RKO (cell line): ENCODE data around the gene ESYT2.

Experiments used
- DNase-seq: peaks from one replicate; pipeline ENCODE4 v3.0.0-alpha.2; 2016; ENCODE audit warnings: low spot score

ESYT2 gene

GRCh38 chr7:158802535-158803366 is 26.6 kb downstream of the ESYT2 start:
- no peak for DNase-seq

- DNase-seq, result no peak
These were observed 30.6 kb downstream of the ESYT2 start for GRCh38 chr7:158798741-158799140.

- no peak for DNase-seq
These were observed 32.6 kb downstream of the ESYT2 start for GRCh38 chr7:158796667-158797066.

GRCh38 chr7:158795272-158795671 is 34.0 kb downstream of the ESYT2 start:
- DNase-seq, result no peak

GRCh38 chr7:158791107-158791506 is 38.2 kb downstream of the ESYT2 start:
- DNase-seq, result no peak

- DNase-seq, result no peak
These were observed 39.5 kb downstream of the ESYT2 start for GRCh38 chr7:158789842-158790241.

GRCh38 chr7:158786898-158787297 is 42.4 kb downstream of the ESYT2 start:
- DNase-seq, result no peak

- no peak for DNase-seq
These were observed 45.0 kb downstream of the ESYT2 start for GRCh38 chr7:158784270-158784669.

GRCh38 chr7:158783595-158783994 is 45.7 kb downstream of the ESYT2 start:
- DNase-seq, result no peak

- DNase-seq, result peak; percentile 44
These were observed 46.4 kb downstream of the ESYT2 start for GRCh38 chr7:158782761-158783401.

- no peak for DNase-seq
These were observed 47.2 kb downstream of the ESYT2 start for GRCh38 chr7:158781974-158782664.

- DNase-seq, result no peak
These were observed 47.9 kb downstream of the ESYT2 start for GRCh38 chr7:158781217-158781973.

GRCh38 chr7:158779061-158780000 is 50.0 kb downstream of the ESYT2 start:
- no peak for DNase-seq

GRCh38 chr7:158778471-158778870 is 50.8 kb downstream of the ESYT2 start:
- no peak for DNase-seq

- no peak for DNase-seq
These were observed 51.5 kb downstream of the ESYT2 start for GRCh38 chr7:158777793-158778192.

GRCh38 chr7:158776474-158776873 is 52.8 kb downstream of the ESYT2 start:
- DNase-seq, result no peak

- DNase-seq, result no peak
These were observed 54.4 kb downstream of the ESYT2 start for GRCh38 chr7:158774952-158775351.

- no peak for DNase-seq
These were observed 56.4 kb downstream of the ESYT2 start for GRCh38 chr7:158772916-158773315.

- no peak for DNase-seq
These were observed 58.0 kb downstream of the ESYT2 start for GRCh38 chr7:158771213-158771834.

- no peak for DNase-seq
These were observed 61.6 kb downstream of the ESYT2 start for GRCh38 chr7:158767707-158768106.
